Stimulated activated CD8-positive, alpha-beta memory T cell treated with anti-CD3 and anti-CD28 coated beads, Interleukin-12 subunit alpha, Interleukin-12 subunit beta, amount 100 ng/mL, for 1 hour (primary cell): ENCODE results near the gene NRAS.

ENCODE experiments used
- DNase-seq: peaks from one replicate; pipeline ENCODE4 v3.0.0-alpha.2; 2020; ENCODE audit warnings: low read depth

Gene NRAS

DNA sequence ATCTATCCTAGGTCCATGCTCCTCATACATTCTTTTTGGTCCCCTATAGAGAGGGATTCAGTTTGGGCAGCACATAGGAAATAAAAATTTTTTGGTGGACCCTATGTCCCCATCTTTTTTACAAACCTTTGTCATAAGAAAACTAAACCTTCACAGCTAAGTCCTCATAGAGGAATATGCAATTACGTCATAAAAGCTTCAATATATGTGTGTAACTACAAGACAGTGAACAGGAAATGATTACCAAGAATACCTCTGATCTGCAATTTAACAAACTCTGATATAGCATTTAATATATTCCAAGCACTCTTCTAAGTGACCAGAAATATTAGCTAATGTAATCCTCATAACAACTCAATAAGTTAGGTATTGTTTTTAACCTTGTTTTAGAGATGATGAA, 40.5 kb downstream of the NRAS start:
- no peak for DNase-seq

DNA sequence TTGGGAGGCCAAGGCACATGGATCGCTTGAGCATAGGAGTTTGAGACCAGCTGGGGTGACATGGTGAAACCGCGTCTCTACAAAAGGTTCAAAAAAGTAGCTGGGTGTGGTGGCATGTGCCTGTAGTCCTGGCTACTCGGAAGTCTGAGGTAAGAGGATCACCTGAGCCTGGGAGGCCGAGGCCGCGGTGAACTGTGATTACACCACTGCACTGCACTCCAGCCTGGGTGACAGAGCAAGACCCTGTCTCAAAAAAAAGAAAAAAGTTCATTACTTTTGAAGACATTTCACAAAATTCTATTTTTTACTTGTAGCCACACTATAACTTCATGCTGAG, 44.7 kb downstream of the NRAS start:
- DNase-seq: no peak

DNA sequence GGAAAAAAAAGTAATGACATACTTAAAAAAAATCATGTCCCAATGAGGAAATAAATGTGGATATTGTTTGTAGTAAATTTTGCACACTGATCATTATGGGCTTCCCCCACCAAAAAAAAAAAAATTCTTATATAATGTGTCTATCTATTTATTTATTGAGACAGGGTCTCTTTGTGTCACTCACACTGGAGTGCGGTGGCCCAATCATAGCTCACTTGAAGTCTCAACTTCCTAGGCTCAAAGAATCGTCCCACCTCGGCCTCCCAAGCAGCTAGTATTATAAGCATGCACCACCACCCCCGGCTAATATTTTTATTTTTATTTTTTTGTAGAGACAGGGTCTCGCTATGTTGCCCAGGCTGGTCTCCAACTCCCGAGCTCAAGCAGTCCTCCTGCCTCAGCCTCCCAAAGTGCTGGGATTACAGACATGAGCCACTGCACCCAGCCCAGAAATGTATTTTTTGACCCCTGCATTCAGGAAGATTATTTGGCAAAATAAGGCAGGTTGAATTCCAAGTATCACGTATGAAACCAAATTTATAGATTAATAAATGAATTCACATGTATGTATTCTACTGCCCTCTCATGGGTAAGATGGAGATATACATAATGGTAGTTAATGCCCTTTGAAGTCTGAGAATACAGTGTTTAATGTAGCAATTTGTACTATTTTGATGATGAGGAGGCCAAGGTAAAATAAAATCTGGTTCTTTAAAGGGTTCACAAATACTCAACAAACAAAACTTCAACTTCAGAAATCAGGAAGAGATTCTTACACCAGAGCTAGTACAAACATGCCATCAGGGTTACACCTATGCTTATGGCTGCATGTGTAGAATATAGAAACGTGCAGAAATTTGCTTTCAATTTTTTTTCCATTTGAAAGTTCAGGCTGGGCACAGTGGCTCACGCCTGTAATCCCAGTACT, 45.3 kb downstream of the NRAS start:
- no peak for DNase-seq

DNA sequence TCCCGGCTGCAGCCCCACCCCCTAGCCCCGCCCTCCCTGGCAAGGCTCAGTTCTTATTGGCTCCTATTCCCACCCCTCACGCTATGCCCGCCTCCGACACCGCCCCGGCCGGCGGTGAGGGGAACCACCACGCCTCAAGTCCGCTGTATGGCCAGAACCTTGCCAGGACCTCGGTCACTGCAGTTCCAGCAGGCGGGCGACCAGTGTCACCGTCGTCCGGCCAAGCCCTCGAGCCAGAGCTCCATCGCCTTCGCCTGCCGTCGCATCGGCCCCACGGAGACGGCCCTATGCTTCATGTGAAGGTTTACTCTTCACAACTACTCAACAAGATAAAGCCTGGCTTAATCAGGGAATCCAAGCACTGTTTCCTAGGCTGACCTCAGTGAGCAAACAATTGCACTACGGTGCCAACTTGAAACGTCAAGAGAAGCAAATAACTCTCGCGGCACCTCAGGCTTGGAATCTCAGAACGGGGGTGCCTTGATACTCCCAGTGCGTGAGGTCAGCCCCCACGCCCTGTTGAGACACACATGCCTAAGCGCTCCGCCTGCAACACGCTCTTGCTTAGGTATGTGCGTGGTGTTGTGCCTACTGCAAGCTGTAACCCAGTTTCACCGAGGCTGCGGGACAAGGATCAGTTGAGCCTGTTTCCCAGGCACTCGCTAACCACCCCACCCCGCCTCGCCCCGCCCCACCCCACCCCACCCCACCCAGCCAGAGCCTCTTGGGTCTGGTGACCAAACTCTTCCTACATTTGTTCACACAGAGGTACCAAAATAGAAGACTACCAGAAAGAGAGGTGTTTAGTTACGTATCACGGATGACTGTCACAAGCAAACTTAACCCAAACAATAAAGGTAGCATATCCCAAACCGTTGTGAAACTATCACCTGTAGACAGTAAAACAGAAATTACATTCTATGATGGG, 46.2 kb downstream of the NRAS start:
- peak; percentile 74 for DNase-seq

DNA sequence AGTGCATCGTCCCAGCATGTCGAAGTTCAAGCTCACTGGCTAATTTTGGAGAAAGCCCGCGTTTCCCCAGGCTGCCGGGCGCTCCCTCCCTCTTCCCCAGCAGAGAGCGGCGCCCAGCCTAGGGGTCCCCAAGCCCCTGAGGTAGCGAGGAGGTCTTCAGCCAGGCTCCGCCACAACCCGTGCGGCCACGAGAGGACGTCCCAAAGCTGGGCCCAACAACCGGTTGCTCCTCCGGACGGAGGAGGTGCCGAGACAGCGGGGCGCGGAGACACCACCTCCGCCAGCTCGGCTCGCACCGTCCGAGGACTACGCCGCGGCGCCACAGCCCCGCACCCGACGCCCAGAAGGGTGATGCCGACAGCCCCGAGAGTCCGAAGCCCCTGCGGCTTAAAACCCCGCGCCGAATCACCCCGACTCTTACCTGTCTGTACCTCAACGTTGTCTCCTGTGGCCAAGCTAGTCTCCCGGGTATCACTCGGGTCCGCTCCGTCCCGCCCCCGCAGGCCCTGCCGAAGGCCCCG, 46.9 kb downstream of the NRAS start, which contains the start of gene DENND2C:
Gene DENND2C (minus strand): TSS at position 488 of the 521 bp plus-strand sequence. CDS start 44,065 bp downstream, outside the sequence.
- DNase-seq: no peak

DNA sequence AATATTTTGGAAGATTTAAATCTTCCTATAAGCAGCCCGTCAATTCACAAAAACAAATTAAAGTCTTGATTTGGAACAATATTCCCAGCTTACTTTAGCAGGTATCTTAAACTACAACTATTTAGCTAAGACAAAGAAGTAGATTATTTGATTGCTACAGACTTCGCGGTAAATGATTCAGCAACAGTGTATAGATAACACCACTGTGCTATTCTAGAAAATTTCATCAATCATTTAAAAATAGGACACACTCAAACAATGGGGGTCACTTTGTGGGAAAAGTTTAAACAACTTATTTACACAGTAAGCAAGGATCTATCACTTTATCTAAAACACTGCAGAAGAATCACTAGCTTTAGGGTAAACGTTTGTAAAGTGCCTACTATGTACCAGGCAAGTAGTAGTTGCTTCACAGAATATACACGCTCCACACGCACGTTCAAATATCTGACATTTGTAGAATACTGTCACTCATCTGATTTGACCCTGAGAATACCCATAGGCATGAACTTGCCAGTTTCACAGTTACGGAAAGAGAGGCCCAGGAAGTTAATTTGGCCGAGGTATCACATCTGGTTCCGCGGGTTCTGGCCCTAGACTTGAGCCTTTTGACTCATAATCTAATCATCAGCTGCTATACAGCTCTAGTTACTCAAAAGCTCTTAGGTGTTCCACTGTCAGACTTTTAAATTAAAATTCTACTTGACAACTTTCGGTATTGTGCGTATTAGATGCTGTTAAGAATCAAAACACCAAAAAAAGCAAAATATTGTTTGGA, 47.6 kb downstream of the NRAS start:
- DNase-seq: no peak

DNA sequence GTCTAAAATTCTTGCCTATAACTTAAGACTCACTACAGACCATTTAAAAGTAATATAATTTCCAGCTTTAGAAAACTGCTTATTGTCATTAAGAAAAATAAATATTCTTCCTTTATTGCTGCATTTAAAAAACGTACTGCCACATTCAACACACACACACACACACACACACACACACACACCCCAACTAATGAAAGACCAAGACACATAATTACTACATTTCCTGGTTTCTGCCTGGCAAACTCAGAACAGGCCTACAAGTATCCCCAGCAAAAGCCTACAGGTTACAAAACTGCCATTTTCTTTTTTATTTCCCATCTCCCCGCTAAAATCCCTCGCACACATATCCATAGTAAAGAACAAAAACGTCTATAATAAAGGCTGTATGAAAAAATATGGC, 48.2 kb downstream of the NRAS start:
- DNase-seq: no peak

DNA sequence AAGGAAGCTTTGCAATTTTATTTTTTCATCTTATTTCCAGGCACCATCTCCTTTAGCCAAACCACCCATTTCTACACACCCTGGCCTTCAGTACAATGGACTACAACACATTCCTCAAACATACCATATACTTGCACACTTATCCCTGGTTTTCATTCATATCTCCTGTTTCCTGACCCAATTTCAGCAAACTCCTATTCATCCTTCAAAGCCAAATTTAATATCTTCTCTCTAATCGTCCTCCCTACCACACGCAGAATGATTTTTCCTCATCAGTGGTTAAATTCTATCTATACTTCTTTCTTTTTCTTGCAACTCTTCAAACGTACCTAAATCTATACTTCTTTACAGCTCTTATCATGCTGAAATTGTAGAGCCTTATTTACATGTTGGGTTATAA, 49.6 kb downstream of the NRAS start:
- DNase-seq: no peak

DNA sequence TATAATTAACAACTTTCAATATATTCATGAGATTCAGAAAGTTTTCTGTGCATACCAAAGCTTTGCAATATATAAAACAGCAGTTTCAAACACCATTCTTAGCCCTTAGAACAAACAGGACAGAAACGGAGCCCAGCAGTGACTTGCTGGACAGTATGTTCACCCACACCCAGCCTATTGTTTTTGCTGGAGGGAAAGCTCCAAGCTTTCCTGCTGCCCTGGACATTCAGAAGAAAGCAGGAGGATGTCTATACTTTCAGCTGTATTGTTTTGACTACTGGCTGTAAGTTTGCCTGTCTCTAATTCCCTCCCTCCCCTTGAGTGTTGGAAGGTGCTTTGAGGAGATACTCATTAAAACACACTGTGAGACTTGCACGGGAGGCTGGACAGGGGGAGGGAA, 56.3 kb downstream of the NRAS start:
- DNase-seq: no peak
